Endothelial cell of umbilical vein (primary cell): Measurements from ENCODE around the gene ZNF396. TPM values are rescaled to one million over a fixed set of nuclear protein-coding genes. Genes with fewer than 3 reads are reported as not detected.

ENCODE experiments used
- Bru-seq: library from RNA; stranded (reverse); fragments of 400-500 nt; gene quantifications from one replicate; lab custom pipeline; 2021; lab: Mats Ljungman, UMichigan
- BruChase-seq, 2 experiments: library from RNA; stranded (reverse); fragments of 400-500 nt; gene quantifications; one replicate each; lab custom pipeline; 2021; lab: Mats Ljungman, UMichigan
- BruUV-seq: library from RNA; stranded (reverse); fragments of 400-500 nt; replicated peaks from 2 replicates; lab custom pipeline; 2021; lab: Mats Ljungman, UMichigan
- CTCF ChIA-PET: fragments of 300-600, 350-600 bp; sonication (Branson Sonifier 250); formaldehyde crosslinking; loops from one replicate; lab custom pipeline; 2021; ENCODE audit warnings: antibody characterized with exemption, inconsistent platforms; lab: Charles Lee
- POLR2A ChIA-PET: fragments of 300-600, 350-600 bp; sonication (Branson Sonifier 250); formaldehyde crosslinking; loops from one replicate; lab custom pipeline; 2021; ENCODE audit warnings: antibody characterized with exemption, inconsistent platforms; lab: Charles Lee
- DNase-seq: peaks from one replicate; pipeline ENCODE4 v3.0.0-alpha.2; 2011; ENCODE audit warnings: low read depth, low spot score
- FAIRE-seq: peaks from 2 replicates; lab custom pipeline; 2011; peaks lifted over from hg19 to GRCh38; lab: Jason Lieb, UNC
- H2AFZ ChIP-seq: 2 replicates; pipeline ENCODE4 v1.6.0; 2012; ENCODE audit warnings: low read depth, low read length, control low read depth, inconsistent platforms
- H3K27ac ChIP-seq: 2 replicates; pipeline ENCODE4 v1.5.1; 2011; ENCODE audit warnings: low read depth, mild to moderate bottlenecking, control low read depth, low read length, moderate library complexity; ENCODE audit not compliant: insufficient read depth
- H3K27me3 ChIP-seq, 2 experiments: 2 replicates each; pipeline versions ENCODE4 v1.6.0 to v1.6.1; 2011; ENCODE audit warnings: low read length in 2 of 2, mixed read lengths in 1 of 2; ENCODE audit not compliant: control insufficient read depth in 2 of 2, insufficient read depth in 2 of 2
- H3K36me3 ChIP-seq, 2 experiments: 2 replicates in 1 of 2; 3 replicates in 1 of 2; pipeline ENCODE4 v1.5.1; 2011; ENCODE audit warnings: low read length in 2 of 2, mild to moderate bottlenecking in 1 of 2, moderate library complexity in 1 of 2; ENCODE audit not compliant: control insufficient read depth in 2 of 2, insufficient read depth in 2 of 2; ENCODE audit errors: extremely low read depth in 1 of 2
- H3K4me1 ChIP-seq: 3 replicates; pipeline ENCODE4 v1.5.1; 2011; ENCODE audit warnings: mild to moderate bottlenecking, low read length; ENCODE audit not compliant: control insufficient read depth, insufficient read depth; ENCODE audit errors: extremely low read depth
- H3K4me2 ChIP-seq: 2 replicates; pipeline ENCODE4 v1.6.1; 2011; ENCODE audit warnings: low read length, control low read depth, mixed read lengths; ENCODE audit not compliant: insufficient read depth
- H3K4me3 ChIP-seq, 3 experiments: fragments of 200-600 bp in 1 of 3; sonication (generic), shearing (Covaris generic) in 1 of 3; replicated peaks in 1 of 3; 2 replicates each; pipeline ENCODE4 v1.5.1; 2011 to 2016; ENCODE audit warnings: control low read depth in 3 of 3, low read length in 3 of 3, mild to moderate bottlenecking in 2 of 3, inconsistent platforms in 1 of 3, low read depth in 1 of 3, moderate library complexity in 1 of 3; ENCODE audit not compliant: insufficient read depth in 1 of 3
- H3K79me2 ChIP-seq: 2 replicates; pipeline ENCODE4 v1.6.0; 2012; ENCODE audit warnings: low read length, inconsistent platforms; ENCODE audit not compliant: control insufficient read depth, insufficient read depth
- H3K9ac ChIP-seq: replicated peaks from 2 replicates; pipeline ENCODE3; 2011; ENCODE audit warnings: low read length, control low read depth; ENCODE audit not compliant: insufficient read depth; ENCODE audit errors: extremely low read depth
- H3K9me1 ChIP-seq: replicated peaks from 3 replicates; pipeline ENCODE4 v1.6.0; 2011; ENCODE audit warnings: mild to moderate bottlenecking, low read length; ENCODE audit not compliant: control insufficient read depth, insufficient read depth; ENCODE audit errors: extremely low read depth
- H3K9me3 ChIP-seq: replicated peaks from 2 replicates; pipeline ENCODE4 v1.5.1; 2012; ENCODE audit warnings: low read length, inconsistent platforms; ENCODE audit not compliant: control insufficient read depth, insufficient read depth
- H4K20me1 ChIP-seq: replicated peaks from 2 replicates; pipeline ENCODE3; 2011; ENCODE audit warnings: mild to moderate bottlenecking, low read length; ENCODE audit not compliant: control insufficient read depth, insufficient read depth; ENCODE audit errors: extremely low read depth
- EZH2 ChIP-seq: IDR thresholded peaks from 2 replicates; pipeline ENCODE4 v1.6.1; 2012; ENCODE audit warnings: borderline replicate concordance, low read depth, mild to moderate bottlenecking, moderate library complexity, low read length, inconsistent platforms; ENCODE audit not compliant: severe bottlenecking
- JUN ChIP-seq: IDR thresholded peaks from 2 replicates; pipeline ENCODE4 v1.6.1; 2011; ENCODE audit warnings: borderline replicate concordance, low read depth; ENCODE audit not compliant: insufficient read length, insufficient read depth
- MAX ChIP-seq: IDR thresholded peaks from 2 replicates; pipeline ENCODE4 v1.6.1; 2011; ENCODE audit not compliant: insufficient read depth, insufficient read length
- MYC ChIP-seq: IDR thresholded peaks from one replicate; pipeline ENCODE4 v1.6.1; 2011; ENCODE audit warnings: mild to moderate bottlenecking, low read depth, low read length
- POLR2AphosphoS5 ChIP-seq: IDR thresholded peaks from 2 replicates; pipeline ENCODE4 v1.6.1; 2012; ENCODE audit warnings: low read depth, mild to moderate bottlenecking, control low read depth, low read length, moderate library complexity; ENCODE audit not compliant: insufficient read depth
- dilution Hi-C: fragments of 300-500 bp; cut with MboI; formaldehyde crosslinking; loops from one replicate; pipeline ENCODE4 v1.15.0; 2019; ENCODE audit warnings: low sequenced_read_pairs; ENCODE audit not compliant: extremely low pct_ligation_motif_present
- intact Hi-C: fragments of 100-400 bp; cut with micrococcal nuclease; formaldehyde crosslinking; loops from one replicate; pipeline ENCODE4 v1.10.0; 2022
- long read RNA-seq: library from polyadenylated mRNA; stranded (forward); transcript quantifications from one replicate; pipeline ENCODE4 v2.0.0, GENCODE V29; 2021
- polyA minus RNA-seq, 3 experiments: library from RNA; depleted of rRNA, polyadenylated mRNA; stranded (reverse); fragments of >200 nt; gene quantifications; 1 replicate in 1 of 3; 2 replicates in 2 of 3; pipeline ENCODE4 v1.2.3, GENCODE V29; 2011
- polyA plus RNA-seq, 4 experiments: library from polyadenylated mRNA; depleted of rRNA in 3 of 4; stranded (reverse) in 3 of 4; unstranded in 1 of 4; fragments of >200 nt; gene quantifications; 2 replicates each; pipeline versions ENCODE4 v1.2.1 to v1.2.3, GENCODE V29; 2011 to 2012; ENCODE audit warnings: missing spikeins in 1 of 4
- total RNA-seq: library from RNA; stranded (reverse); gene quantifications from 2 replicates; pipeline ENCODE4 v1.2.3, GENCODE V29; 2021
- TF ChIP-seq, protein P1 (sequence below), 2 donors: IDR thresholded peaks; 1 replicate in 1 of 2; 2 replicates in 1 of 2; pipeline ENCODE4 v1.5.1; 2011; ENCODE audit warnings: low read length in 2 of 2, mild to moderate bottlenecking in 2 of 2, moderate library complexity in 2 of 2, control low read depth in 1 of 2, inconsistent platforms in 1 of 2, low read depth in 1 of 2; ENCODE audit not compliant: insufficient read depth in 1 of 2; ENCODE audit errors: extremely low read depth in 1 of 2

The ZNF396 gene
- 0.44 and 0.72 TPM in 2 replicates for total RNA-seq
- polyA plus RNA-seq: 0.14 and 0.28 TPM in 2 replicates
- 0.25 and 0.27 TPM in 2 replicates for polyA plus RNA-seq (2011; cell fraction: cytosol; rRNA removed)
- 0.42 and 0.90 TPM in 2 replicates for polyA plus RNA-seq (2011; cell fraction: nucleus; rRNA removed)
- polyA plus RNA-seq (2012): 0.27 and 0.52 TPM in 2 replicates
- polyA minus RNA-seq: 0.68 and 0.98 TPM in 2 replicates
- not detected for polyA minus RNA-seq (2011; cell fraction: cytosol; rRNA and poly(A)+ RNA removed)
- polyA minus RNA-seq (2011; cell fraction: nucleus; rRNA and poly(A)+ RNA removed): 0.43 and 0.58 TPM in 2 replicates
- Bru-seq, nascent RNA: percentile 30 among the genes with signal in this experiment
- BruChase-seq, experiment 1, labeled RNA remaining after a 6-hour chase: percentile 45 among the genes with signal in this experiment
- percentile 45 among the genes with signal in this experiment for BruChase-seq, experiment 2, labeled RNA remaining after a 2-hour chase
- long read RNA-seq, partial matches to known transcripts: 0 of 3 reads
- long read RNA-seq, other reads (novel, unspliced or antisense): 0 of 3 reads

- CTCF ChIA-PET: interaction anchor here (1.5 kb wide), 1 partner anchor 9 kb away, joined by 6 read pairs; no protein-coding TSS in a partner anchor
Observed at GRCh38 chr18:35376742-35377695, at the start of gene ZNF396. ZNF396 (minus strand) TSS chr18:35377337; CDS start chr18:35374292, 3,045 bp downstream.

More at GRCh38 chr18:35376742-35377695, at the start of gene ZNF396:
- intact Hi-C loops: no loop called here
- FAIRE-seq (peak; percentile 80), DNase-seq (peak; percentile 41)
- Histone ChIP-seq H3K4me2 (peak within 1 kb of the TSS; percentile 86), H3K27me3 (peaks cover 5% of the 10 kb centered on the region in 2 experiments), H3K9me3 (no peaks in the 10 kb centered on the region), H4K20me1 (no peaks in the 10 kb centered on the region), H3K4me1 (peaks cover 7% of the 10 kb centered on the region), H3K9ac (peak within 1 kb of the TSS; percentile 12), H2AFZ (peak within 1 kb of the TSS; percentile 93), H3K79me2 (no peaks in the 10 kb centered on the region), H3K36me3 (no peaks in the 10 kb centered on the region), H3K27ac (no peak within 1 kb of the TSS), H3K9me1 (no peaks in the 10 kb centered on the region), H3K4me3 (peak within 1 kb of the TSS; percentile 60 to 70 (median 62))
- POLR2A ChIA-PET: no interaction called here
- no TSS peak for BruUV-seq
- TF ChIP-seq MAX (no peak), JUN (no peak), MYC (no peak), POLR2AphosphoS5 (peak; percentile 24), EZH2 (peak; percentile 29)
- TF ChIP-seq, protein P1, sequence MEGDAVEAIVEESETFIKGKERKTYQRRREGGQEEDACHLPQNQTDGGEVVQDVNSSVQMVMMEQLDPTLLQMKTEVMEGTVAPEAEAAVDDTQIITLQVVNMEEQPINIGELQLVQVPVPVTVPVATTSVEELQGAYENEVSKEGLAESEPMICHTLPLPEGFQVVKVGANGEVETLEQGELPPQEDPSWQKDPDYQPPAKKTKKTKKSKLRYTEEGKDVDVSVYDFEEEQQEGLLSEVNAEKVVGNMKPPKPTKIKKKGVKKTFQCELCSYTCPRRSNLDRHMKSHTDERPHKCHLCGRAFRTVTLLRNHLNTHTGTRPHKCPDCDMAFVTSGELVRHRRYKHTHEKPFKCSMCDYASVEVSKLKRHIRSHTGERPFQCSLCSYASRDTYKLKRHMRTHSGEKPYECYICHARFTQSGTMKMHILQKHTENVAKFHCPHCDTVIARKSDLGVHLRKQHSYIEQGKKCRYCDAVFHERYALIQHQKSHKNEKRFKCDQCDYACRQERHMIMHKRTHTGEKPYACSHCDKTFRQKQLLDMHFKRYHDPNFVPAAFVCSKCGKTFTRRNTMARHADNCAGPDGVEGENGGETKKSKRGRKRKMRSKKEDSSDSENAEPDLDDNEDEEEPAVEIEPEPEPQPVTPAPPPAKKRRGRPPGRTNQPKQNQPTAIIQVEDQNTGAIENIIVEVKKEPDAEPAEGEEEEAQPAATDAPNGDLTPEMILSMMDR (IDR thresholded peaks at IDR 0.05; ENCODE audit: extremely low read depth in 1 of 2, insufficient read depth in 1 of 2, low read depth in 1 of 2, low read length in 2 of 2): no peak
- dilution Hi-C loops: no loop called here
